ENCODE results near the gene SHQ1.

GRCh38 chr3:72699631-72700030, 148.6 kb downstream of the SHQ1 start:
- TF ChIP-seq, protein P1, sequence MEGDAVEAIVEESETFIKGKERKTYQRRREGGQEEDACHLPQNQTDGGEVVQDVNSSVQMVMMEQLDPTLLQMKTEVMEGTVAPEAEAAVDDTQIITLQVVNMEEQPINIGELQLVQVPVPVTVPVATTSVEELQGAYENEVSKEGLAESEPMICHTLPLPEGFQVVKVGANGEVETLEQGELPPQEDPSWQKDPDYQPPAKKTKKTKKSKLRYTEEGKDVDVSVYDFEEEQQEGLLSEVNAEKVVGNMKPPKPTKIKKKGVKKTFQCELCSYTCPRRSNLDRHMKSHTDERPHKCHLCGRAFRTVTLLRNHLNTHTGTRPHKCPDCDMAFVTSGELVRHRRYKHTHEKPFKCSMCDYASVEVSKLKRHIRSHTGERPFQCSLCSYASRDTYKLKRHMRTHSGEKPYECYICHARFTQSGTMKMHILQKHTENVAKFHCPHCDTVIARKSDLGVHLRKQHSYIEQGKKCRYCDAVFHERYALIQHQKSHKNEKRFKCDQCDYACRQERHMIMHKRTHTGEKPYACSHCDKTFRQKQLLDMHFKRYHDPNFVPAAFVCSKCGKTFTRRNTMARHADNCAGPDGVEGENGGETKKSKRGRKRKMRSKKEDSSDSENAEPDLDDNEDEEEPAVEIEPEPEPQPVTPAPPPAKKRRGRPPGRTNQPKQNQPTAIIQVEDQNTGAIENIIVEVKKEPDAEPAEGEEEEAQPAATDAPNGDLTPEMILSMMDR (IDR thresholded peaks at IDR 0.05) = no peak
- TF ChIP-seq POLR2A (IDR thresholded peaks at IDR 0.05) = no peak
